H1 (cell line): ENCODE results near the gene SENP2. TPM values are rescaled to one million over a fixed set of nuclear protein-coding genes. Genes with fewer than 3 reads are reported as not detected.
"Not testable (repeated sequence)": the region's sequence is repeated elsewhere in the genome, so short reads cannot be mapped to it uniquely, and the experiment has no call there.

Experiments
- CTCF ChIA-PET: fragments of 300-600 bp; sonication (Branson Sonifier 250); formaldehyde crosslinking; loops from one replicate; lab custom pipeline; 2021; ENCODE audit not compliant: partially characterized antibody; lab: Charles Lee
- POLR2A ChIA-PET: fragments of 300-600 bp; sonication (Branson Sonifier 250); formaldehyde crosslinking; loops from one replicate; lab custom pipeline; 2021; ENCODE audit warnings: inconsistent platforms; ENCODE audit not compliant: partially characterized antibody; lab: Charles Lee
- DNase-seq, 2 experiments: peaks; one replicate each; pipeline versions ENCODE4 v3.0.0 to v3.0.0-alpha.2; 2010 to 2022; ENCODE audit warnings: low spot score in 2 of 2, low read depth in 1 of 2, mixed read lengths in 1 of 2
- FAIRE-seq: peaks from 2 replicates; lab custom pipeline; 2011; peaks lifted over from hg19 to GRCh38; lab: Jason Lieb, UNC
- H2AFZ ChIP-seq: 2 replicates; pipeline ENCODE4 v1.8.1; 2012; ENCODE audit warnings: low read length, inconsistent platforms
- H2AK5ac ChIP-seq: 2 replicates; pipeline ENCODE4 v1.6.1; 2013; ENCODE audit warnings: low read depth, low read length
- H2BK120ac ChIP-seq: replicated peaks from 2 replicates; pipeline ENCODE3; 2013; ENCODE audit warnings: low read depth, low read length, inconsistent platforms
- H2BK12ac ChIP-seq: 2 replicates; pipeline ENCODE4 v1.6.1; 2013; ENCODE audit warnings: low read depth, low read length
- H2BK15ac ChIP-seq: 2 replicates; pipeline ENCODE4 v1.6.1; 2013; ENCODE audit warnings: low read length
- H2BK20ac ChIP-seq: 2 replicates; pipeline ENCODE4 v1.6.1; 2013; ENCODE audit warnings: low read length
- H2BK5ac ChIP-seq: 2 replicates; pipeline ENCODE4 v1.6.1; 2013; ENCODE audit warnings: low read depth, low read length
- H3K14ac ChIP-seq: 2 replicates; pipeline ENCODE4 v1.6.1; 2013; ENCODE audit warnings: inconsistent platforms; ENCODE audit not compliant: insufficient read length
- H3K18ac ChIP-seq: 2 replicates; pipeline ENCODE4 v1.6.1; 2013; ENCODE audit warnings: low read length; ENCODE audit errors: extremely low read depth
- H3K23ac ChIP-seq: 2 replicates; pipeline ENCODE4 v1.6.1; 2013; ENCODE audit warnings: inconsistent platforms; ENCODE audit not compliant: insufficient read length
- H3K23me2 ChIP-seq: 2 replicates; pipeline ENCODE4 v1.6.1; 2013; ENCODE audit warnings: low read depth, low read length
- H3K27ac ChIP-seq: 2 replicates; pipeline ENCODE4 v1.6.1; 2011; ENCODE audit warnings: low read depth, low read length, inconsistent platforms
- H3K27me3 ChIP-seq, 4 experiments: replicated peaks in 1 of 4; 1 replicate in 1 of 4; 2 replicates in 3 of 4; pipeline versions ENCODE4 v1.6.1 to v1.8.1; 2011 to 2013; ENCODE audit warnings: low read length in 3 of 4, mild to moderate bottlenecking in 3 of 4, inconsistent platforms in 2 of 4, mixed read lengths in 2 of 4, moderate library complexity in 1 of 4; ENCODE audit not compliant: control insufficient read depth in 3 of 4, insufficient read depth in 3 of 4; ENCODE audit errors: extremely low read depth in 1 of 4
- H3K36me3 ChIP-seq, 4 experiments: 2 replicates each; pipeline versions ENCODE4 v1.6.1 to v1.8.1; 2011 to 2013; ENCODE audit warnings: mild to moderate bottlenecking in 4 of 4, low read length in 3 of 4, moderate library complexity in 2 of 4, control low read depth in 1 of 4, inconsistent platforms in 1 of 4; ENCODE audit not compliant: insufficient read depth in 4 of 4, control insufficient read depth in 2 of 4
- H3K4ac ChIP-seq: replicated peaks from 2 replicates; pipeline ENCODE3; 2013; ENCODE audit warnings: low read length, low read depth, mixed read lengths, inconsistent platforms; ENCODE audit not compliant: insufficient read length
- H3K4me1 ChIP-seq, 4 experiments: replicated peaks in 1 of 4; 1 replicate in 1 of 4; 2 replicates in 3 of 4; pipeline versions ENCODE4 v1.6.1 to v1.8.1; 2011 to 2013; ENCODE audit warnings: low read length in 3 of 4, inconsistent platforms in 2 of 4, mixed read lengths in 1 of 4; ENCODE audit not compliant: insufficient read depth in 4 of 4, control insufficient read depth in 3 of 4
- H3K4me2 ChIP-seq, 2 experiments: 2 replicates each; pipeline versions ENCODE4 v1.6.1 to v1.8.1; 2011 to 2013; ENCODE audit warnings: low read depth in 2 of 2, low read length in 2 of 2, control low read depth in 1 of 2, inconsistent platforms in 1 of 2, mild to moderate bottlenecking in 1 of 2; ENCODE audit not compliant: insufficient read depth in 1 of 2
- H3K4me3 ChIP-seq, 4 experiments: fragments of 200-600, 300-600 bp in 1 of 4; sonication (generic), shearing (Covaris generic), sonication (Bioruptor Twin) in 1 of 4; 2 replicates each; pipeline versions ENCODE4 v1.5.1 to v1.8.1; 2011 to 2016; ENCODE audit warnings: low read length in 4 of 4, low read depth in 3 of 4, control low read depth in 2 of 4, inconsistent platforms in 2 of 4, mild to moderate bottlenecking in 2 of 4, mixed read lengths in 1 of 4, moderate library complexity in 1 of 4; ENCODE audit not compliant: insufficient read depth in 2 of 4; ENCODE audit errors: extremely low read depth in 1 of 4
- H3K56ac ChIP-seq: replicated peaks from 2 replicates; pipeline ENCODE3; 2013; ENCODE audit warnings: low read depth, mild to moderate bottlenecking, mixed read lengths, low read length, inconsistent platforms; ENCODE audit not compliant: insufficient read length
- H3K79me1 ChIP-seq: 2 replicates; pipeline ENCODE4 v1.6.1; 2013; ENCODE audit warnings: low read depth, low read length, control low read depth
- H3K79me2 ChIP-seq, 2 experiments: 2 replicates each; pipeline versions ENCODE4 v1.6.1 to v1.8.1; 2012 to 2013; ENCODE audit warnings: low read length in 2 of 2, mild to moderate bottlenecking in 2 of 2, inconsistent platforms in 1 of 2; ENCODE audit not compliant: insufficient read depth in 2 of 2, control insufficient read depth in 1 of 2
- H3K9ac ChIP-seq, 4 experiments: replicated peaks in 1 of 4; 1 replicate in 1 of 4; 2 replicates in 3 of 4; pipeline versions ENCODE4 v1.6.1 to v1.8.1; 2011 to 2013; ENCODE audit warnings: low read depth in 3 of 4, low read length in 3 of 4, control low read depth in 2 of 4, mild to moderate bottlenecking in 2 of 4, moderate library complexity in 2 of 4, inconsistent platforms in 1 of 4; ENCODE audit errors: extremely low read depth in 1 of 4
- H3K9me3 ChIP-seq, 2 experiments: 2 replicates each; pipeline versions ENCODE4 v1.6.1 to v1.8.1; 2012 to 2013; ENCODE audit warnings: mild to moderate bottlenecking in 2 of 2, moderate library complexity in 2 of 2, control low read depth in 1 of 2, inconsistent platforms in 1 of 2, low read depth in 1 of 2, low read length in 1 of 2, mixed read lengths in 1 of 2; ENCODE audit not compliant: insufficient read depth in 2 of 2
- H4K20me1 ChIP-seq, 2 experiments: replicated peaks in 1 of 2; 2 replicates each; pipeline versions ENCODE3 to v1.8.1; 2011 to 2013; ENCODE audit warnings: inconsistent platforms in 2 of 2, low read length in 2 of 2, mild to moderate bottlenecking in 1 of 2; ENCODE audit not compliant: insufficient read depth in 2 of 2, control insufficient read depth in 1 of 2
- H4K5ac ChIP-seq: 2 replicates; pipeline ENCODE4 v1.6.1; 2013; ENCODE audit warnings: low read length, low read depth, mixed read lengths, inconsistent platforms; ENCODE audit not compliant: insufficient read length
- H4K8ac ChIP-seq: 2 replicates; pipeline ENCODE4 v1.8.0; 2013; ENCODE audit warnings: mild to moderate bottlenecking, moderate library complexity, low read length, inconsistent platforms; ENCODE audit not compliant: insufficient read depth; ENCODE audit errors: extremely low read depth
- H4K91ac ChIP-seq: replicated peaks from 2 replicates; pipeline ENCODE3; 2013; ENCODE audit warnings: low read length, mixed read lengths, inconsistent platforms; ENCODE audit not compliant: insufficient read length
- RAD21 ChIP-seq, 2 experiments: IDR thresholded peaks in 1 of 2; conservative IDR thresholded peaks in 1 of 2; 2 replicates each; pipeline ENCODE4 v1.6.1; 2011; ENCODE audit warnings: low read depth in 2 of 2, low read length in 2 of 2, improper control_type of control experiment in 1 of 2, inconsistent platforms in 1 of 2, mild to moderate bottlenecking in 1 of 2, moderate library complexity in 1 of 2
- SP1 ChIP-seq: IDR thresholded peaks from 2 replicates; pipeline ENCODE4 v1.6.1; 2011; ENCODE audit warnings: low read depth, low read length
- WGBS, 2 experiments: shearing (Covaris generic) in 1 of 2; methylation state at CpG; one replicate each; pipeline versions ENCODE4 v1.1.6 to v1.1.7; 2013 to 2015; ENCODE audit warnings: low lambda C conversion rate in 2 of 2, mixed read lengths in 2 of 2, inconsistent platforms in 1 of 2, low coverage in 1 of 2, missing lambda C conversion rate in 1 of 2; ENCODE audit not compliant: insufficient replicate concordance in 2 of 2, insufficient coverage in 1 of 2, insufficient read length in 1 of 2; ENCODE audit errors: extremely low coverage in 1 of 2, missing lambda C conversion rate in 1 of 2; 5-methylcytosine and 5-hydroxymethylcytosine counted together
- polyA plus RNA-seq, 7 experiments: library from polyadenylated mRNA; depleted of rRNA in 3 of 7; stranded (reverse) in 5 of 7; unstranded in 2 of 7; fragments of >200 nt in 5 of 7; fragments of 200-250 nt in 2 of 7; gene quantifications; 1 replicate in 5 of 7; 2 replicates in 1 of 7; 4 replicates in 1 of 7; pipeline versions ENCODE4 v1.2.1 to v1.2.3, GENCODE V29; 2011 to 2013; ENCODE audit warnings: missing spikeins in 2 of 7, mixed read lengths in 2 of 7
- total RNA-seq: library from RNA; stranded (reverse); fragmentation: NEBNext Ultra II Directional; extraction: Animal tissue kit (Norgen Biotek cat#: 25700); gene quantifications from 2 replicates; pipeline ENCODE4 v1.2.1, GENCODE V29; 2021
- TF ChIP-seq, protein P1 (sequence below), 3 experiments: IDR thresholded peaks; 1 replicate in 2 of 3; 2 replicates in 1 of 3; pipeline versions ENCODE4 v1.5.1 to v1.6.1; 2011; ENCODE audit warnings: low read length in 3 of 3, mild to moderate bottlenecking in 3 of 3, inconsistent platforms in 2 of 3, low read depth in 1 of 3, moderate library complexity in 1 of 3; ENCODE audit not compliant: insufficient read depth in 1 of 3; ENCODE audit errors: control extremely low read depth in 1 of 3

SENP2 gene
- total and polyA plus RNA-seq, 2 of the 8 experiments (the other 6 are each of a cell fraction or from before 2014, with no cell fraction given), result 25.2 to 69.3 TPM

DNA sequence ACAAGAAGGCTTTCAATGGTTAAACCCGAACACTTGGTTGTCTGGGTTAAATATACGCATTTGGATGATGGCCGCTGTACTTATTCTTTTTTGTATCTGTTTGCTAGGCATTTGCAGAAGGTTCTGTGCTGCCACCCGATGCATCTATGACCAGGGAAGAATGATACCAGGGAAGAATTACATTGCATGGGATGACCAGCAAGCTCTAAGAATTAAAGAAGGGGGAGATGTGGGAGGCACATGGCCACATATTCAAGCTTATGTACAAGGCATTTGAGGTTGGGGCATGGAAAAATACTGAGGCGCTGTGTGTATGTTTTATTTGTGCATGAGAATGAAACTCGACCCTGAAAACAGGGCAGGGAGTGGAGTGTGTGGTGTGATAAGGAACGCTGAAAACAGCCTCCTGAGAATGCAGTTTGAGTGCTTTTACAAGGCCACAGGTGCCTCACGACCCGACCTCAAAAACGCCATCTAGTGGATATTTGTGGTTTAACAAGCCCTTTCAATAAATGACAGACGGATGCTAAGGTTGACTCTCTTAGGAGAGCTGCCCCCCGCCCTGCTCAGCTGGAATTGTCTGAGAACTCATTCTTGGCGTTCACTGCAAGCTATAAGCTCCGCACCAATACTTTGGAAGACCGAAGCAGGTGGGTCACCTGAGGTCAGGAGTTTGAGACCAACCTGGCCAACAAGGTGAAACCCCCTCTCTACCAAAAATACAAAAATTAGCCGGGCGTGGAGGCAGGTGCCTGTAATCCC is 10.8 kb upstream of the SENP2 start:
- H4K91ac ChIP-seq, H3K23ac ChIP-seq, H4K8ac ChIP-seq, H3K14ac ChIP-seq, H2BK12ac ChIP-seq, H3K23me2 ChIP-seq, H3K4me1 ChIP-seq, H3K9ac ChIP-seq, H2BK5ac ChIP-seq, H3K56ac ChIP-seq, H3K36me3 ChIP-seq, H3K4me3 ChIP-seq, H3K27ac ChIP-seq, H2BK20ac ChIP-seq, H3K79me1 ChIP-seq, H3K18ac ChIP-seq, H4K20me1 ChIP-seq, H4K5ac ChIP-seq, H2BK120ac ChIP-seq, H3K4ac ChIP-seq, H3K79me2 ChIP-seq, H2BK15ac ChIP-seq, H3K27me3 ChIP-seq, H2AK5ac ChIP-seq: not testable (repeated sequence)
- FAIRE-seq, result peak; percentile 91
- WGBS, 2 experiments, result 39% methylated on average over 15 of the region's 17 CpGs; no CpG with 5 or more reads in 1 of the 2 experiments
- TF ChIP-seq, protein P1, sequence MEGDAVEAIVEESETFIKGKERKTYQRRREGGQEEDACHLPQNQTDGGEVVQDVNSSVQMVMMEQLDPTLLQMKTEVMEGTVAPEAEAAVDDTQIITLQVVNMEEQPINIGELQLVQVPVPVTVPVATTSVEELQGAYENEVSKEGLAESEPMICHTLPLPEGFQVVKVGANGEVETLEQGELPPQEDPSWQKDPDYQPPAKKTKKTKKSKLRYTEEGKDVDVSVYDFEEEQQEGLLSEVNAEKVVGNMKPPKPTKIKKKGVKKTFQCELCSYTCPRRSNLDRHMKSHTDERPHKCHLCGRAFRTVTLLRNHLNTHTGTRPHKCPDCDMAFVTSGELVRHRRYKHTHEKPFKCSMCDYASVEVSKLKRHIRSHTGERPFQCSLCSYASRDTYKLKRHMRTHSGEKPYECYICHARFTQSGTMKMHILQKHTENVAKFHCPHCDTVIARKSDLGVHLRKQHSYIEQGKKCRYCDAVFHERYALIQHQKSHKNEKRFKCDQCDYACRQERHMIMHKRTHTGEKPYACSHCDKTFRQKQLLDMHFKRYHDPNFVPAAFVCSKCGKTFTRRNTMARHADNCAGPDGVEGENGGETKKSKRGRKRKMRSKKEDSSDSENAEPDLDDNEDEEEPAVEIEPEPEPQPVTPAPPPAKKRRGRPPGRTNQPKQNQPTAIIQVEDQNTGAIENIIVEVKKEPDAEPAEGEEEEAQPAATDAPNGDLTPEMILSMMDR (IDR thresholded peaks at IDR 0.05; ENCODE audit: control extremely low read depth in 1 of 3, insufficient read depth in 1 of 3, low read depth in 1 of 3, low read length in 3 of 3), result peak in 2 of 3 experiments; percentile 39 to 55; a peak in 2 of 4 replicates
- TF ChIP-seq RAD21 (IDR thresholded peaks at IDR 0.05 in 1 of 2, conservative IDR thresholded peaks at IDR 0.05 in 1 of 2; ENCODE audit: low read depth in 2 of 2, low read length in 2 of 2), result peak; percentile 36 to 50
- 0 out of 2 replicates have a peak, but pooled peaks have one; percentile 14 for TF ChIP-seq SP1
- POLR2A ChIA-PET, result interaction anchor here (0.6 to 1.6 kb wide), 9 partner anchors 8 to 80 kb away, joined by 3 to 5 read pairs (median 3); partner anchors contain the start of genes SENP2 and TMEM41A
- Histone ChIP-seq H3K4me2 (peak overlapping the region in 1 of 2 experiments; percentile 33; a peak in 1 of 4 replicates), H3K9me3 (peaks cover 13 to 16% of the 10 kb centered on the region in 2 experiments), H2AFZ (peak overlapping the region; percentile 85)
- CTCF ChIA-PET, result interaction anchor here (0.6 to 5.5 kb wide), 26 partner anchors 11 to 570 kb away, joined by 3 to 69 read pairs (median 4); partner anchors contain the start of genes SENP2 and TMEM41A
- DNase-seq, result peak in 1 of 2 experiments; percentile 67
